Measurements from ENCODE around the gene ZDHHC8. TPM values are rescaled to one million over a fixed set of nuclear protein-coding genes. Genes with fewer than 3 reads are reported as not detected.

The ZDHHC8 gene
- total and polyA plus RNA-seq, 2 donors (not counting 1 experiment from before 2014, with no cell fraction given) = 94.4 to 96.9 TPM

DNA sequence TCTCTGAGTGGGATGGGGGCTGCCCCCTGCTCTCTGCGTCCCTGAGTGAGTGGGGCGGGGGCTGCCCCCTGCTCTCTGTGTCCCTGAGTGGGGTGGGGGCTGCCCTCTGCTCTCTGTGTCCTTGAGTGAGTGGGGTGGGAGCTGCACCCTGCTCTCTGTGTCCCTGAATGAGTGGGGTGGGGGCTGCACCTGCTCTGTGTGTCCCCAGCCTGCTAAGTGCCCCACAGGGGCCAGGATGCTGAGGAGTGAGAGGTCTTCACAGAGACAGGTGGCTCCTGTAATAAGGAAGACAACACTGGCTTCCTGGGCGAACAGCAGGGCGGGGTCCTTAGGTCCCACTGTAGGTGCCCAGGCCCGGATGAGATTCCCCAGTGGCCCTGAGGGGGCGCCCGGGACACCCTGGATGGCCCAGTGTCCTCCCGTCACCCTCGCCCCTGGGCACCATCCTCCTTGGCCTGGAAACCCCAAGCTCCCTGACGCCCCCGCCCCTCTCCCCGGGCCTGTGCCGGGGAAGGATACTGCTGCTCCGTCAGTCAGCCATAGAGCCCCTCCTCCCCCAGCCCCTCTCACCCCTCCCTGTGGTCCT is 23.1 kb downstream of the ZDHHC8 start:
- H3K27me3 Mint-ChIP-seq = peaks cover 10% of the 10 kb centered on the region
- ATAC-seq (ENCODE audit: low read depth) (no peak), DNase-seq (no peak)
- intact Hi-C loops (cut with micrococcal nuclease) = no loop called here
- ChIA-PET CTCF (interaction anchor here (1.1 kb wide), 1 partner anchor 129 kb away, joined by 3 read pairs; no protein-coding TSS in a partner anchor), POLR2A (no interaction called here)
- Histone ChIP-seq H3K27ac (ENCODE audit: low read length in 2 of 2) (no peak overlapping the region), H3K27me3 (replicated peaks in 1 of 4; ENCODE audit: control extremely low read depth in 1 of 4, control insufficient read depth in 3 of 4, insufficient read depth in 4 of 4, low read length in 3 of 4) (peaks cover 0 to 40% (median 10%) of the 10 kb centered on the region in 4 experiments), H3K4me2 (replicated peaks; ENCODE audit: low read depth, low read length, poor library complexity, severe bottlenecking) (no peak overlapping the region), H3K9ac (ENCODE audit: low read length) (no peak overlapping the region), H4K20me1 (ENCODE audit: control insufficient read depth, insufficient read depth, low read length, poor library complexity, severe bottlenecking) (no peaks in the 10 kb centered on the region), H2AFZ (ENCODE audit: insufficient read depth, low read depth, low read length, poor library complexity, severe bottlenecking) (no peak overlapping the region), H3K4me1 (ENCODE audit: control insufficient read depth in 2 of 2, insufficient read depth in 2 of 2, low read length in 2 of 2) (peaks cover 0 to 7% of the 10 kb centered on the region in 2 donors), H3K36me3 (replicated peaks in 1 of 2; ENCODE audit: control extremely low read depth in 1 of 2, control insufficient read depth in 1 of 2, extremely low read depth in 1 of 2, insufficient read depth in 2 of 2, low read length in 1 of 2) (no peaks in the 10 kb centered on the region), H3K4me3 (ENCODE audit: control extremely low read depth in 1 of 5, extremely low read depth in 1 of 5, insufficient read depth in 1 of 5, low read depth in 2 of 5, low read length in 4 of 5) (no peak overlapping the region), H3K79me2 (ENCODE audit: control insufficient read depth, insufficient read depth, low read length) (no peaks in the 10 kb centered on the region), H3K9me3 (ENCODE audit: control extremely low read depth in 1 of 3, control insufficient read depth in 2 of 3, insufficient read depth in 1 of 3, low read length in 2 of 3) (peaks cover 0 to 7% (median 0%) of the 10 kb centered on the region in 3 donors)
- H3K9me3 Mint-ChIP-seq (ENCODE audit: insufficient read depth) = no peaks in the 10 kb centered on the region
- H3K4me1 Mint-ChIP-seq = peaks cover 2% of the 10 kb centered on the region
- 60% methylated on average over 9 of the region's 14 CpGs for WGBS (ENCODE audit: insufficient coverage)
- H3K4me3 Mint-ChIP-seq = no peak overlapping the region
- H3K27ac Mint-ChIP-seq = no peak overlapping the region
- TF ChIP-seq, protein P1, sequence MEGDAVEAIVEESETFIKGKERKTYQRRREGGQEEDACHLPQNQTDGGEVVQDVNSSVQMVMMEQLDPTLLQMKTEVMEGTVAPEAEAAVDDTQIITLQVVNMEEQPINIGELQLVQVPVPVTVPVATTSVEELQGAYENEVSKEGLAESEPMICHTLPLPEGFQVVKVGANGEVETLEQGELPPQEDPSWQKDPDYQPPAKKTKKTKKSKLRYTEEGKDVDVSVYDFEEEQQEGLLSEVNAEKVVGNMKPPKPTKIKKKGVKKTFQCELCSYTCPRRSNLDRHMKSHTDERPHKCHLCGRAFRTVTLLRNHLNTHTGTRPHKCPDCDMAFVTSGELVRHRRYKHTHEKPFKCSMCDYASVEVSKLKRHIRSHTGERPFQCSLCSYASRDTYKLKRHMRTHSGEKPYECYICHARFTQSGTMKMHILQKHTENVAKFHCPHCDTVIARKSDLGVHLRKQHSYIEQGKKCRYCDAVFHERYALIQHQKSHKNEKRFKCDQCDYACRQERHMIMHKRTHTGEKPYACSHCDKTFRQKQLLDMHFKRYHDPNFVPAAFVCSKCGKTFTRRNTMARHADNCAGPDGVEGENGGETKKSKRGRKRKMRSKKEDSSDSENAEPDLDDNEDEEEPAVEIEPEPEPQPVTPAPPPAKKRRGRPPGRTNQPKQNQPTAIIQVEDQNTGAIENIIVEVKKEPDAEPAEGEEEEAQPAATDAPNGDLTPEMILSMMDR (IDR thresholded peaks at IDR 0.05) = no peak
- TF ChIP-seq EZH2 (IDR thresholded peaks at IDR 0.05; ENCODE audit: borderline replicate concordance, insufficient read depth, low read depth, low read length, poor library complexity, severe bottlenecking) = no peak

DNA sequence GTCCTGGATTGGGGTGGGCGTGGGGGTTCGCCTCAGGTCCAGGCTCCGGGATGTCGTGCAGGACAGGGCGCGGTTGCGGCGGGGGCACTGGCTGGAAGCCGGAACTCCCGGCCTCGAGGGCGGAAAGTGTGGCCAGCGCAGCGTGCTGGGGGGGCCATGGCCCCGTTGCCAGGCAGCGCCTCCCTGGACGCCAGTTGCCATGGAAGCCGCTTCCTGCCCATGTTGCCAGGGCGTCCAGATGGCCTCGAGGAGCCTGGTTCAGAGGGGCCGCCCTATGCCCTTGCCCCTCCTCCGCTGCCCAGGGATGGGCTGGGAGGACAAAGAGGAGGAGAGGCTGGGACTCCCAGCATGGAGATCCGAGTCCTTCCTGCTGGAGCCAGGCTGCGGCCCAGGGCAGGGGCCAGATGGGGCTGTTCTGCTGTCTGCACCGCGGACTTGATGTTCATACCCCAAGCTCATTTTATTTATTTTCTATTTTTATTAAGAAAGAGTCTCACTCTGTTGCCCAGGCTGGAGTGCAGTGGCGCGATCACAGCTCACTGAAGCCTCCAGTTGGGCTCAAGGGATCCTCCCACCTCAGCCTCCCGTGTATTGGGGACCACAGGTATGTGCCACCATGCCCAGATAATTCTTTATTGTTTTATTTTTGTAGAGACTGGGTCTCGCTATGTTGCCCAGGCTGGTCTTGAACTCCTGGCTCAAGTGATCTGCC is 23.9 kb downstream of the ZDHHC8 start:
- CTCF ChIA-PET = interaction anchor here (0.9 to 2.9 kb wide), 3 partner anchors 83 to 165 kb away, joined by 3 to 19 read pairs (median 8); partner anchors contain the start of gene DGCR6L
- H3K79me2 ChIP-seq (ENCODE audit: control insufficient read depth, insufficient read depth, low read length) = no peaks in the 10 kb centered on the region
- H2AFZ ChIP-seq (ENCODE audit: insufficient read depth, low read depth, low read length, poor library complexity, severe bottlenecking) = no peak overlapping the region
- TF ChIP-seq, protein P1 (IDR thresholded peaks at IDR 0.05) = no peak
- TF ChIP-seq EZH2 (IDR thresholded peaks at IDR 0.05; ENCODE audit: borderline replicate concordance, insufficient read depth, low read depth, low read length, poor library complexity, severe bottlenecking) = no peak
- H3K27ac Mint-ChIP-seq = no peak overlapping the region
- ATAC-seq (ENCODE audit: low read depth) = no peak
- no peaks in the 10 kb centered on the region for H4K20me1 ChIP-seq (ENCODE audit: control insufficient read depth, insufficient read depth, low read length, poor library complexity, severe bottlenecking)
- intact Hi-C loops (cut with micrococcal nuclease) = no loop called here
- H3K4me2 ChIP-seq (replicated peaks; ENCODE audit: low read depth, low read length, poor library complexity, severe bottlenecking) = no peak overlapping the region
- peaks cover 2% of the 10 kb centered on the region for H3K4me1 Mint-ChIP-seq
- no peaks in the 10 kb centered on the region for H3K36me3 ChIP-seq (replicated peaks in 1 of 2; ENCODE audit: control extremely low read depth in 1 of 2, control insufficient read depth in 1 of 2, extremely low read depth in 1 of 2, insufficient read depth in 2 of 2, low read length in 1 of 2)
- no peak overlapping the region for H3K4me3 ChIP-seq (ENCODE audit: control extremely low read depth in 1 of 5, extremely low read depth in 1 of 5, insufficient read depth in 1 of 5, low read depth in 2 of 5, low read length in 4 of 5)
- no peak for DNase-seq
- peaks cover 0 to 3% of the 10 kb centered on the region in 2 donors for H3K4me1 ChIP-seq (ENCODE audit: control insufficient read depth in 2 of 2, insufficient read depth in 2 of 2, low read length in 2 of 2)
- H3K27ac ChIP-seq (ENCODE audit: low read length in 2 of 2) = no peak overlapping the region
- H3K27me3 ChIP-seq (replicated peaks in 1 of 4; ENCODE audit: control extremely low read depth in 1 of 4, control insufficient read depth in 3 of 4, insufficient read depth in 4 of 4, low read length in 3 of 4) = peaks cover 0 to 40% (median 10%) of the 10 kb centered on the region in 4 experiments
- POLR2A ChIA-PET = no interaction called here
- H3K27me3 Mint-ChIP-seq = peaks cover 10% of the 10 kb centered on the region
- peaks cover 0 to 7% (median 0%) of the 10 kb centered on the region in 3 donors for H3K9me3 ChIP-seq (ENCODE audit: control extremely low read depth in 1 of 3, control insufficient read depth in 2 of 3, insufficient read depth in 1 of 3, low read length in 2 of 3)
- no peak overlapping the region for H3K4me3 Mint-ChIP-seq
- H3K9me3 Mint-ChIP-seq (ENCODE audit: insufficient read depth) = no peaks in the 10 kb centered on the region
- no peak overlapping the region for H3K9ac ChIP-seq (ENCODE audit: low read length)
- 48% methylated on average over 24 of the region's 30 CpGs for WGBS (ENCODE audit: insufficient coverage)

All from B cell (primary cell).